K562 (cell line): ENCODE measurements around the gene SLC38A11.
A peak's percentile ranks its signal among the peaks of the same experiment; 100 is the strongest.

Experiments
- NR3C1 ChIP-seq: sonication (generic); formaldehyde crosslinking; IDR thresholded peaks from 2 replicates; pipeline ENCODE4 v1.8.1; 2022; ENCODE audit warnings: missing genetic modification reagents
- ZNF253 ChIP-seq: fragments of 250-450 bp; sonication (Bioruptor Pico); conservative IDR thresholded peaks from 2 replicates; pipeline ENCODE4 v1.6.1; 2021; ENCODE audit warnings: mild to moderate bottlenecking
- ZNF407 ChIP-seq: fragments of 450-650 bp; IDR thresholded peaks from 2 replicates; pipeline ENCODE4 v1.6.1; 2016; ENCODE audit warnings: low read depth
- TF ChIP-seq, protein P1 (sequence below), 3 experiments: IDR thresholded peaks in 2 of 3; conservative IDR thresholded peaks in 1 of 3; 2 replicates each; pipeline ENCODE4 v1.5.1; 2011 to 2012; ENCODE audit warnings: low read length in 3 of 3, mild to moderate bottlenecking in 3 of 3, control low read depth in 2 of 3, improper control_type of control experiment in 1 of 3, inconsistent platforms in 1 of 3, low read depth in 1 of 3, mixed read lengths in 1 of 3, moderate library complexity in 1 of 3; ENCODE audit not compliant: insufficient read depth in 2 of 3

DNA sequence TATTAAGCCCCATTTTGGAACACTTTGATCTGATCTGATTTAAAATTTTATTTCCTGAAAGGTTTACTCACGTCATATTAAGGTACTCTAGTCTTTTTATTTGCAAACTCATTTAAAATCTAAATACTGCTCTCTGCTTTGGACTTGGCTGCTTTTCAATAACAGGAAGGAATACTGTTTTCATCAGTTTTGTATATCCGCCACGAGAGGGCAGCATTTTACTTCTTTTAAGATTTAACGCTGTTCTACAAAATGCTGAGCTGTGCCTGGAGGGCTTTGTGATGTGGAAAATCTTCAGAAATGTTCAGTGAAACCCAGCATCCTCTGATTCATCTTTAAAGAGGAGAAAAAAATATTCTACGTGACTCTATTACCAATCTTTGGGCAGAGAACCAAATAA, 37.5 kb upstream of the SLC38A11 start:
- no peak for TF ChIP-seq NR3C1
- TF ChIP-seq, protein P1, sequence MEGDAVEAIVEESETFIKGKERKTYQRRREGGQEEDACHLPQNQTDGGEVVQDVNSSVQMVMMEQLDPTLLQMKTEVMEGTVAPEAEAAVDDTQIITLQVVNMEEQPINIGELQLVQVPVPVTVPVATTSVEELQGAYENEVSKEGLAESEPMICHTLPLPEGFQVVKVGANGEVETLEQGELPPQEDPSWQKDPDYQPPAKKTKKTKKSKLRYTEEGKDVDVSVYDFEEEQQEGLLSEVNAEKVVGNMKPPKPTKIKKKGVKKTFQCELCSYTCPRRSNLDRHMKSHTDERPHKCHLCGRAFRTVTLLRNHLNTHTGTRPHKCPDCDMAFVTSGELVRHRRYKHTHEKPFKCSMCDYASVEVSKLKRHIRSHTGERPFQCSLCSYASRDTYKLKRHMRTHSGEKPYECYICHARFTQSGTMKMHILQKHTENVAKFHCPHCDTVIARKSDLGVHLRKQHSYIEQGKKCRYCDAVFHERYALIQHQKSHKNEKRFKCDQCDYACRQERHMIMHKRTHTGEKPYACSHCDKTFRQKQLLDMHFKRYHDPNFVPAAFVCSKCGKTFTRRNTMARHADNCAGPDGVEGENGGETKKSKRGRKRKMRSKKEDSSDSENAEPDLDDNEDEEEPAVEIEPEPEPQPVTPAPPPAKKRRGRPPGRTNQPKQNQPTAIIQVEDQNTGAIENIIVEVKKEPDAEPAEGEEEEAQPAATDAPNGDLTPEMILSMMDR (IDR thresholded peaks at IDR 0.05 in 2 of 3, conservative IDR thresholded peaks at IDR 0.05 in 1 of 3; ENCODE audit: insufficient read depth in 2 of 3, low read depth in 1 of 3, low read length in 3 of 3): peak; percentile 20 to 63 (median 45); a peak in 4 of 6 replicates
- TF ChIP-seq ZNF253: no peak
- TF ChIP-seq ZNF407: no peak
